COLO668 (cell line): ENCODE results near the gene CDH8.

Experiments
- DNase-seq: peaks from one replicate; lab custom pipeline; 2025; ENCODE audit not compliant: unreplicated experiment; lab: John Stamatoyannopoulos, UW

The CDH8 gene

GRCh38 chr16:62036101-62036801 lies at the start of gene CDH8:
Gene CDH8, minus strand, starts transcription at chr16:62036438. Its CDS starts 15,035 bp downstream, at chr16:62021403.
- no peak for DNase-seq

GRCh38 chr16:62079236-62079635 lies 43.0 kb upstream of the CDH8 start:
- no peak for DNase-seq

- no peak for DNase-seq
Measured at GRCh38 chr16:62077998-62078397, 41.8 kb upstream of the CDH8 start.

- no peak for DNase-seq
Measured at GRCh38 chr16:62076886-62077285, 40.6 kb upstream of the CDH8 start.

GRCh38 chr16:62068747-62069146 lies 32.5 kb upstream of the CDH8 start:
- DNase-seq, result no peak

- no peak for DNase-seq
Measured at GRCh38 chr16:62067981-62068380, 31.7 kb upstream of the CDH8 start.

GRCh38 chr16:62067182-62067581 lies 30.9 kb upstream of the CDH8 start:
- no peak for DNase-seq

GRCh38 chr16:62066747-62067146 lies 30.5 kb upstream of the CDH8 start:
- no peak for DNase-seq

GRCh38 chr16:62064173-62064572 lies 27.9 kb upstream of the CDH8 start:
- no peak for DNase-seq

GRCh38 chr16:62060089-62060488 lies 23.9 kb upstream of the CDH8 start:
- DNase-seq, result no peak

GRCh38 chr16:62059527-62059926 lies 23.3 kb upstream of the CDH8 start:
- DNase-seq, result no peak

- no peak for DNase-seq
Measured at GRCh38 chr16:62058412-62058811, 22.2 kb upstream of the CDH8 start.

- no peak for DNase-seq
Measured at GRCh38 chr16:62051942-62052341, 15.7 kb upstream of the CDH8 start.

- DNase-seq, result no peak
Measured at GRCh38 chr16:62050793-62051192, 14.6 kb upstream of the CDH8 start.

- no peak for DNase-seq
Measured at GRCh38 chr16:62046801-62047200, 10.6 kb upstream of the CDH8 start.

GRCh38 chr16:62041401-62041800 lies 5.2 kb upstream of the CDH8 start:
- DNase-seq, result no peak

- no peak for DNase-seq
Measured at GRCh38 chr16:62038646-62039045, 2.4 kb upstream of the CDH8 start.

- DNase-seq, result no peak
Measured at GRCh38 chr16:62038225-62038624, 2.0 kb upstream of the CDH8 start.

- DNase-seq, result no peak
Measured at GRCh38 chr16:62036802-62037135, 531 bp upstream of the CDH8 start.

GRCh38 chr16:62035115-62036092 lies 834 bp downstream of the CDH8 start:
- no peak for DNase-seq

- DNase-seq, result no peak
Measured at GRCh38 chr16:62034231-62035114, 1.8 kb downstream of the CDH8 start.
